Measurements from ENCODE around the gene FNDC11.

The FNDC11 gene

GRCh38 chr20:63577317-63577894 is 23.4 kb downstream of the FNDC11 start:
- ChIA-PET POLR2A (no interaction called here), CTCF (interaction anchor here (2.5 kb wide), 1 partner anchor 40 kb away, joined by 7 read pairs; the partner anchor contains the start of gene PTK6)
- no peak for DNase-seq (ENCODE audit: extremely low spot score)
- no peak for TF ChIP-seq CTCF (IDR thresholded peaks at IDR 0.05; ENCODE audit: control extremely low read depth, extremely low read depth, low read depth, missing control alignments)

GRCh38 chr20:63578224-63579016 is 24.5 kb downstream of the FNDC11 start:
- ChIA-PET CTCF (interaction anchor here (2.5 kb wide), 1 partner anchor 41 kb away, joined by 7 read pairs; the partner anchor contains the start of gene PTK6), POLR2A (no interaction called here)
- TF ChIP-seq CTCF (IDR thresholded peaks at IDR 0.05; ENCODE audit: control extremely low read depth, extremely low read depth, low read depth, missing control alignments), result peak; percentile 22
- no peak for DNase-seq (ENCODE audit: extremely low spot score)

GRCh38 chr20:63579017-63579694 is 25.2 kb downstream of the FNDC11 start:
- no peak for TF ChIP-seq CTCF (IDR thresholded peaks at IDR 0.05; ENCODE audit: control extremely low read depth, extremely low read depth, low read depth, missing control alignments)
- ChIA-PET POLR2A (no interaction called here), CTCF (interaction anchor here (2.5 kb wide), 1 partner anchor 41 kb away, joined by 7 read pairs; the partner anchor contains the start of gene PTK6)
- DNase-seq (ENCODE audit: extremely low spot score), result no peak

- TF ChIP-seq CTCF (IDR thresholded peaks at IDR 0.05; ENCODE audit: control extremely low read depth, extremely low read depth, low read depth, missing control alignments), result peak; percentile 57
- DNase-seq (ENCODE audit: extremely low spot score), result peak; percentile 81
- ChIA-PET CTCF (interaction anchor here (0.6 to 1.8 kb wide), 7 partner anchors 13 to 284 kb away, joined by 3 to 7 read pairs (median 4); partner anchors contain the start of genes PTK6 and TPD52L2), POLR2A (interaction anchor here (0.9 kb wide), 1 partner anchor 18 kb away, joined by 4 read pairs; no protein-coding TSS in a partner anchor)
Observed at GRCh38 chr20:63580796-63581461, 27.0 kb downstream of the FNDC11 start.

DNA sequence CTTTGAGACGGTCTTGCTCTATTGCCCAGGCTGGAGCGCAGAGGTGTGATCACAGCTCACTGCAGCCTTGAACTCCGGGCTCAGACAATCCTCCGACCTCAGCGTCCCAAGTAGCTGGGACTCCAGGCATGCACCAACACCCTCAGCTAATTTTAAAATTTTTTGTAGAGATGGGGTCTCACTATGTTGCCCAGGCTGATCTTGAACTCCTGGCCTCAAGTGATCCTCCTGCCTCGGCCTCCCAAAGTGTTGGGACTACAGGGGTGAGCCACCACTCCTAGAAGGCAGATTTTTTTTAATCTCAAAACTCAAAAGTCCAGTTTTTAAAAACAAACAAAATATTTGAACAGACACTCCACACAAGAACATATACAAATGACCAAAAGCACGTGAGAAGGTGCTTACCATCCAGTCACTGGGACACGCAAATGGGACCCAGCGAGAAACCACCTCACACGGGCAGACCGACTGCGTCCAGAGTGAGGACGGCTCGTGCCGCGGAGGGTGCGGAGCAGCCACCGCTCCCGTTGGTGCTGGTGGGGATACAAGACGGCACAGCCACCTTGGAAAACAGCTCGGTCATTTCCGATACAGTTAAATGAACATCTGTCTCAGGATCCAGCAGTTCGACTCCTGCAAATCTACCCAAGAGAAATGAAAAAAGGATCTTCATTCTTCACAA is 28.6 kb downstream of the FNDC11 start:
- DNase-seq (ENCODE audit: extremely low spot score), result no peak
- no peak for TF ChIP-seq CTCF (IDR thresholded peaks at IDR 0.05; ENCODE audit: control extremely low read depth, extremely low read depth, low read depth, missing control alignments)
- CTCF ChIA-PET, result interaction anchor here (1.0 to 1.2 kb wide), 2 partner anchors 60 to 293 kb away, joined by 3 read pairs; no protein-coding TSS in a partner anchor
- POLR2A ChIA-PET, result no interaction called here
